HG02973 (cell line): ENCODE results near the gene MS4A13.
"Not testable (repeated sequence)": the region's sequence is repeated elsewhere in the genome, so short reads cannot be mapped to it uniquely, and the experiment has no call there.

Source experiments
- ATAC-seq: cut with Tn5 transposase; IDR thresholded peaks from one replicate; pipeline ENCODE4 v1.9.1; 2021; ENCODE audit warnings: moderate library complexity; ENCODE audit not compliant: unreplicated experiment

MS4A13 gene

DNA sequence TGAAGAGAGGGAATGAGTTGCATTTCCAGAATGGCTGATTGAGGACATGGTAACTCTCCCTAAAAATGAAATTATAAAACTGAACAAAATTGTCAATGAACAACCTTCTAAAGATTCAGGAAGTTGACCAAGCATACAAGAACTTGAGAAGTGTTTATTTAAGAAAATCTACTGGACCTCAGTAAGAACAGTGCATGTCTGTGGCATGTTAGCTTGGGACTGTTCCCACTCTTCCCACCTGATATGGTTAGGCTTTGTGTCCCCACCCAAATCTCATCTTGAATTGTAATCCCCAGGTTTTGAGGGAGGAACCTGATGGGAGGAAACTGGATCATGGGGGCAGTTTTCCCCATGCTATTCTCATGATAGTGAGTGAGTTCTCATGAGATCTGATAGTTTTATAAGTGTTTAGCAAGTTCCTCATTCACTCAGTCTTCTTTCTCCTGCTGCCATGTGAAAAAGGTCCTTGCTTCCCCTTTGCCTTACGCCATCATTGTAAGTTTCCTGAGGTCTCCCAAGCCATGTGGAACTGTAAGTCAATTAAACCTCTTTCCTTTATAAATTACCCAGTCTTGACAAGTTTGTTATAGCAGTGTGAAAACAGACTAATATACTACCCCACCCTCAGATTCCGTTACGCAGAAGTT, 15.4 kb downstream of the MS4A13 start:
- ATAC-seq, result no peak

DNA sequence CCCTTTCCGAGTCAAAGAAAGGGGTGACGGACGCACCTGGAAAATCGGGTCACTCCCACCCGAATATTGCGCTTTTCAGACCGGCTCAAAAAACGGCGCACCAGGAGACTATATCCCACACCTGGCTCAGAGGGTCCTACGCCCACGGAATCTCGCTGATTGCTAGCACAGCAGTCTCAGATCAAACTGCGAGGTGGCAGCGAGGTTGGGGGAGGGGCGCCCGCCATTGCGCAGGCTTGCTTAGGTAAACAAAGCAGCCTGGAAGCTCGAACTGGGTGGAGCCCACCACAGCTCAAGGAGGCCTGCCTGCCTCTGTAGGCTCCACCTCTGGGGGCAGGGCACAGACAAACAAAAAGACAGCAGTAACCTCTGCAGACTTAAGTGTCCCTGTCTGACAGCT, 17.2 kb downstream of the MS4A13 start:
- not testable (repeated sequence) for ATAC-seq

DNA sequence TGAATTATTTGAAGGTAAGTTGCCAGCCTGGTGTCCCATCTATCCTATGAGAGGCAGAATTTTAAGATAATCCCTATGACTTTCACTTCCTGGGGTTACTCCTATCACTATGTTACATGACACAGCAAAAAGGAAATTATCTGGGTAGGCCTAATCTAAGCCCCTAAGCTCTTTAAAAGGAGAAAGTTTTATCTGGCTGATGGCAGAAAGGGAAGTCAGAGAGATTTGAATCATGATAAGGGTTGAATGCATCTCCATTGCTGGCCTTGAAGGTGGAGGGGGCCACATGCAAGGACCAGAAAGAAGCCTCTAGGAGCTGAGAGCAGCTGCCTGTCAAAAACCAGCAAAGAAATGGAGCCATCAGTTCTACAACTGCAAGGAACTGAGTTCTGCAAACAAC, 23.4 kb downstream of the MS4A13 start:
- not testable (repeated sequence) for ATAC-seq

DNA sequence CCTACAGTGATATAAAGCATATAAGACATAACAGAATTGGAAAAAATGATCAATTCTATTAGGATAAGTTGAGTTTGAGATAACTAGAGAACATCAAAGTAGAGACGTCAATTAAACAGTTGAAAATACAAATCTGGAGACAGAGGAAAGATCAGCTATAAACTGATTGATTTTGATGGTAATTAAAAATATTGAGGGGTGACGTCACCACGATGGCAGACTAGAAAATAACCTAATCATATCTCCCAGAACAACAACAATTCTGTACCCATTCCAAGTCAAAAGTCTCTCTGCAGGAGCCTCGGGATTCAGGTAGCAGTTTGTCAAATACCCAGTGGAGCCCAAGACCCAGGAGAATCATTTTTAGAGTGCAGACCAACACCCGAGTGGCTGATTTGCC, 28.9 kb downstream of the MS4A13 start:
- ATAC-seq, result no peak

DNA sequence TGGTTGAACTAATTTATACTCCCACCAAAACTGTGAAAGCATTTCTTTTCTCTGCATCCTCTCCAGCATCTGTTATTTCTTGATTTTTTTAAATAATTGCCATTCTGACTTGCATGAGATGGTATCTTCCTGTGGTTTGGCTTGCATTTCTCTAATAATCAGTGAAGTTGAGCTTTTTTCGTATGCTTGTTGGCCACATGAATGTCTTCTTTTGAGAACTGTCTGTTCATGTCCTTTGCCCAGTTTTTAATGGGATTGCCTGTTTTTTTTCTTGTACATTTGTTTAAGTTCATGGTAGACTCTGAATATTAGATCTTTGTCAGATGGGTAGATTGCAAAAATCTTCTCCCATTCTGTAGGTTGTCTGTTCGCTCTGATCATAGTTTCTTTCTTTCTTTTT, 46.1 kb downstream of the MS4A13 start:
- no peak for ATAC-seq

DNA sequence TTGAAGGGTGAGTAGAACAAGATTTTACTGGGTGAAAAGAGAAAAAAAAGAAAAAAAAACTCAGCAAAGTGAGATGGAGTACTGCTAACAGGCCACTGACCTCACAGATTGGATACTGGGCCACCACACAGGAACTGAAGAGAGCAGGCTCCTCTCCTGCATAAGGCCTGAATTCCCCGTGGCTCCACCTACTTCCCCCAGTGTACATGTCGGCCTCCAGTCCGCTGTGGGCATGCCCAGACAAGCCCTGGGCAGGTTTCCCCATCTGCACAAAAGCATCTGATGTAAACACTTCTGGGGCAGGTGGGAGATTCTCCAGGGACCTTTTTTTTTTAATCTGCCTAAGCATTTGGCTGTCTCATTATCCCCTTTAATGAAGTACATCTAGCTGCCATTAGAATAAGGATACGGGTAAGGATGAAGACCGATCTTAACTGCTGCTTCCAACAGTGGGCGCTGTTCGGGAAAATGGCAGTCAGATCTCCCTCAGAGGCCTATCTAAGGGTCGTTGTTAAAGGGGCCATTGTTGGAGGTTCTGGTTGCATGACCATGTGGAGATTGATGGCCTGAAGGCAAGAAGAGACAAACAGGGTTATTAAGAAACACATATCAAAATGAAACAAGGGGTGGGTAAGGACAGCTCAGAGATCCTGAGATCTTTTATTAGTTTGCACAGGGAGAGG, 48.5 kb downstream of the MS4A13 start:
- ATAC-seq, result no peak

DNA sequence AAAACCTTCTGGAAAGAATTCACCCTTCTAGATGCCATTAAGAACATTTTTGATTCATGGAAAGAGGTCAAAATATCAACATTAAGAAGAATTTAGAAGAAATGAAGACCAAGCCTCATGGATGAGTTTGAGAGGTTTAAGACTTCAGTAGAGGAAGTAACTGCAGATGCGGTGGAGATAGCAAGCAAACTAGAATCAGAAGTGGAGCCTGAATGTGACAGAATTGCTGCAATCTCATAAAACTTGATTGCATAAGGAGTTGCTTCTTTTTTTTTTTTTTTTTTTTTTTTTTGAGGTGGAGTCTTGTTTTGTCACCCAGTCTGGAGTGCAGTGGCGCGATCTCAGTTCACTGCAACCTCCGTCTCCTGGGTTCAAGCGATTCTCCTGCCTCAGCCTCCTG, 51.6 kb downstream of the MS4A13 start:
- no peak for ATAC-seq

DNA sequence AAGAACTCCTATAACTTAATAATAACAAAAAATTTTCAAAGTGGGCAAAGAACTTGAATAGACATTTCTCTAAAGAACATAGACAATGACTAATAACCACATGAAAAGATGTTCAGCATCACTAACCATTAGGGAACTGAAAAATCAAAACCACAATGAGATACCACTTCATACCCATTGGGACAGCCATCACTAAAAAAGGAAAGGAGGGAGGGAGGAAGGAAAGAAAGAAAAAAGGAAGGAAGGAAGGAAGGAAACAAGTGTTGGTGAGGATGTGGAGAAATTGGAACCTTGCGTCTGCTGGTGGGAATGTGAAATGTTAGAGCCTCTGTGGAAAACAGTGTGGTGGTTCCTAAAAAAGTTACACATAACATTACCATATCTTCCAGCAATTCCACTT, 55.8 kb downstream of the MS4A13 start:
- no peak for ATAC-seq

DNA sequence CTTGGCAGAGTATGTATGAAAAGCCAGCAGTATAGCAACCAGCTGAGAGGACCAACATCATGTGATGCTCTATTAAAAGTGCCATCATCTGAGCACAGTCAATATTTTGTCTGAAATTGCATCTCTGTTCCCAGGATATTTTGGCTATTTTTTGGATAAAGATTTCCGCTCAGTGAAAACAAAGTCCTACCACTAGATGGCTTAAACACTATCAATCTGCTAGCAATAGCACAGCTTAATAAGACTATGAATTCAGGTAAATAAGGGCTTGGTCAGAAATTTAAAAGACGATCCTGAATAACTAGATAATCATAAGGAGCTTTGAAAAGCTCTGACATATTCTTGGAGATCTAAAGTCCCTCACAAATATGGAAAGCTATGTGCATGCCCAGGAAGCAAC, 74.4 kb downstream of the MS4A13 start:
- ATAC-seq, result no peak
